Trophoblast cell (in vitro differentiated cells and primary cell): ENCODE results near the gene MGME1.

Source experiments
- DNase-seq, 2 donors: peaks; one replicate each; pipeline ENCODE4 v3.0.0-alpha.2; 2016
- H2AFZ ChIP-seq: 2 replicates; pipeline ENCODE4 v1.6.1; 2013; ENCODE audit warnings: low read length, moderate library complexity, mild to moderate bottlenecking; ENCODE audit not compliant: insufficient read depth, poor library complexity
- H2AK5ac ChIP-seq: 2 replicates; pipeline ENCODE4 v1.6.1; 2013; ENCODE audit warnings: mild to moderate bottlenecking, low read length
- H2BK120ac ChIP-seq: 2 replicates; pipeline ENCODE4 v1.6.1; 2013; ENCODE audit warnings: low read length, mild to moderate bottlenecking, moderate library complexity; ENCODE audit not compliant: insufficient read depth, poor library complexity
- H2BK12ac ChIP-seq: 2 replicates; pipeline ENCODE4 v1.6.1; 2013; ENCODE audit warnings: mild to moderate bottlenecking, low read length, moderate library complexity
- H2BK5ac ChIP-seq: 2 replicates; pipeline ENCODE4 v1.6.1; 2013; ENCODE audit warnings: low read length, low read depth, moderate library complexity, mild to moderate bottlenecking; ENCODE audit not compliant: poor library complexity
- H3K14ac ChIP-seq: 2 replicates; pipeline ENCODE4 v1.6.1; 2013; ENCODE audit warnings: mild to moderate bottlenecking, low read length
- H3K18ac ChIP-seq: 2 replicates; pipeline ENCODE4 v1.6.1; 2013; ENCODE audit warnings: mild to moderate bottlenecking, low read length
- H3K23ac ChIP-seq: 2 replicates; pipeline ENCODE4 v1.6.1; 2013; ENCODE audit warnings: low read length
- H3K27ac ChIP-seq: 2 replicates; pipeline ENCODE4 v1.5.1; 2013; ENCODE audit warnings: low read depth, mild to moderate bottlenecking, inconsistent platforms, low read length, moderate library complexity
- H3K27me3 ChIP-seq: 2 replicates; pipeline ENCODE4 v1.6.1; 2013; ENCODE audit warnings: inconsistent platforms, mild to moderate bottlenecking, low read length, moderate library complexity; ENCODE audit not compliant: insufficient read depth
- H3K36me3 ChIP-seq, 2 experiments: 1 replicate in 1 of 2; 2 replicates in 1 of 2; pipeline ENCODE4 v1.6.1; 2013; ENCODE audit warnings: low read length in 2 of 2, mild to moderate bottlenecking in 2 of 2, moderate library complexity in 1 of 2; ENCODE audit not compliant: insufficient read depth in 2 of 2, control insufficient read depth in 1 of 2
- H3K4ac ChIP-seq: 2 replicates; pipeline ENCODE4 v1.6.1; 2013; ENCODE audit warnings: low read depth, mild to moderate bottlenecking, low read length, moderate library complexity
- H3K4me1 ChIP-seq, 2 experiments: 1 replicate in 1 of 2; 2 replicates in 1 of 2; pipeline ENCODE4 v1.6.1; 2013; ENCODE audit warnings: low read length in 2 of 2, mild to moderate bottlenecking in 2 of 2, moderate library complexity in 1 of 2; ENCODE audit not compliant: insufficient read depth in 2 of 2, control insufficient read depth in 1 of 2
- H3K4me2 ChIP-seq: 2 replicates; pipeline ENCODE4 v1.6.1; 2013; ENCODE audit warnings: inconsistent platforms, mild to moderate bottlenecking, low read length, moderate library complexity
- H3K4me3 ChIP-seq: 2 replicates; pipeline ENCODE4 v1.5.1; 2013; ENCODE audit warnings: mild to moderate bottlenecking, low read depth, low read length, inconsistent platforms
- H3K79me1 ChIP-seq: one replicate; pipeline ENCODE4 v1.6.1; 2013; ENCODE audit warnings: low read length
- H3K79me2 ChIP-seq: 2 replicates; pipeline ENCODE4 v1.6.1; 2013; ENCODE audit warnings: low read length, mild to moderate bottlenecking; ENCODE audit not compliant: control insufficient read depth, insufficient read depth, poor library complexity
- H3K9ac ChIP-seq: 2 replicates; pipeline ENCODE4 v1.6.1; 2013; ENCODE audit warnings: mild to moderate bottlenecking, low read length
- H3K9me3 ChIP-seq: 2 replicates; pipeline ENCODE4 v1.6.1; 2013; ENCODE audit warnings: low read depth, mild to moderate bottlenecking, control low read depth, inconsistent platforms, low read length; ENCODE audit not compliant: insufficient read depth
- H4K12ac ChIP-seq: 2 replicates; pipeline ENCODE4 v1.6.1; 2013; ENCODE audit warnings: low read depth, mild to moderate bottlenecking, low read length, moderate library complexity
- H4K8ac ChIP-seq: 2 replicates; pipeline ENCODE4 v1.6.1; 2013; ENCODE audit warnings: low read depth, mild to moderate bottlenecking, low read length, moderate library complexity
- H4K91ac ChIP-seq: one replicate; pipeline ENCODE4 v1.6.1; 2013; ENCODE audit warnings: low read depth, mild to moderate bottlenecking, low read length, moderate library complexity
- WGBS: extraction: QIAGEN DNeasy Blood & Tissue Kit; methylation state at CpG from one replicate; pipeline ENCODE4 v1.1.7; 2013; ENCODE audit warnings: missing lambda C conversion rate; ENCODE audit not compliant: insufficient read length, insufficient coverage; ENCODE audit errors: extremely low coverage; 5-methylcytosine and 5-hydroxymethylcytosine counted together

The MGME1 gene

DNA sequence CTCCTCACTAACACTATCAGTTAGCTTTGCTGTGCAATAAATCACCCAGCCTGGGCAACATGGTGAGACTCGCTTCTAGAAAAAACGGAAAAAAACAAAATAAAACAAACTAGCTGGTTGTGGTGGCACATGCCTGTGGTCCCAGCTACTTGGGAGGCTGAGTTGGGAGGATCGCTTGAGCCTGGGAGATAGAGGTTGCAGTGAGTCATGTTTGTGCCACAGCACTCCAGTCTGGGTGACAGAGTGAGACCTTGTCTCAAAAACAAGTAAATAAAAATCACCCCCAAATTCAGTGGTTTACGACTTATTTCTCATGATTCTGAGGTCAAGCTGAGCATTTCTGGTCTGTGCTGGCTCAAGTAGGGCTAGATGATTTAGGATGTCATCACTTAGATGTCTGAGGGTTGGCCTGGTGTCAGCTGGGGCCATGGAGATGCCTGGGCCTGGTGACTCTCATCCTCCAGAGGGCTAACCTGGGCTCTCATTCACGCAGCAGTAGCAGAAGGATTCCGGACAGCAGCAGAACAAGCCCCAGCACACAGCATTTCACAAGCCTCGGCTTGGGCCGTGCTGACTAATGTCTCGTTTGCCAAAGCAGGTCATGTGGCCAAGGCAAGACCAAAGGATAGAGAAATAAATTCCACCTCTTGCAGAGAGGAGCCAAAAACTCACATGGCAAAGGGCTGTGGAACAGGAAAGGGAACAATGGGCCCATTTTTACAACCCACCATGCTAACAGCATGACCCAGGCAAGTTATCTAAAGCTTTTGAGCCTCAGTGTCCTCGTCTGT is 32.5 kb downstream of the MGME1 start:
- no peak overlapping the region for H4K12ac ChIP-seq
- no peak overlapping the region for H3K4ac ChIP-seq
- H2AFZ ChIP-seq = no peak overlapping the region
- H3K4me2 ChIP-seq = no peak overlapping the region
- no peak overlapping the region for H3K27ac ChIP-seq
- H2AK5ac ChIP-seq = no peak overlapping the region
- whole genome bisulfite sequencing = no CpG with 5 or more reads among the region's 10 CpGs
- no peak overlapping the region for H3K9ac ChIP-seq
- no peak overlapping the region for H2BK5ac ChIP-seq
- H3K79me1 ChIP-seq = peaks cover 6% of the 10 kb centered on the region
- H3K36me3 ChIP-seq = no peaks in the 10 kb centered on the region
- no peaks in the 10 kb centered on the region for H3K79me2 ChIP-seq
- no peak overlapping the region for H4K8ac ChIP-seq
- no peak overlapping the region for H3K18ac ChIP-seq
- H3K4me3 ChIP-seq = no peak overlapping the region
- H3K14ac ChIP-seq = no peak overlapping the region
- H3K4me1 ChIP-seq = peaks cover 17 to 20% of the 10 kb centered on the region in 2 experiments
- no peaks in the 10 kb centered on the region for H3K9me3 ChIP-seq
- peak; percentile 83 to 89 for DNase-seq
- no peaks in the 10 kb centered on the region for H3K27me3 ChIP-seq
- H3K23ac ChIP-seq = no peak overlapping the region
- H2BK120ac ChIP-seq = no peak overlapping the region
- no peak overlapping the region for H4K91ac ChIP-seq
- H2BK12ac ChIP-seq = no peak overlapping the region

DNA sequence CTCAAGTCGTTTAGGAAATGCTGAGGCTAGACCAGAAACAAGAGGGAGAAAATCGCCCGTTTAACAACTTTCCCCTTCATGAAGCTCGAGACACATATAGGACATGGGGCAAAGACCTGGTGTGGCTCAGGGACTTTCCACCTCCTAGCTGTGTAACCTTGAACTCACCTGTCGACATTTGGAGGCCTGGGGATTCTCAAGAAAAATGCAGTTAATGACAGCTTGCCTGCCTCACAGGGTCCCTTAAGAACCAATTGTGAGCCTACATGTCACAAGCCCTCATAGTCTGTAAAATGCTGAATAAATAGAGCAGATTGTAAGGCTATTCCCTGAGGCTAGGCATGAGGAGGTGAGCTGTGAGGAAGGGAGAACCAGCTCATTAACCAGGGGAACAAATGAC is 35.1 kb downstream of the MGME1 start:
- H4K8ac ChIP-seq = no peak overlapping the region
- H2BK120ac ChIP-seq = no peak overlapping the region
- H3K36me3 ChIP-seq = peaks cover 0 to 2% of the 10 kb centered on the region in 2 experiments
- H2AK5ac ChIP-seq = no peak overlapping the region
- H3K14ac ChIP-seq = no peak overlapping the region
- H3K4ac ChIP-seq = no peak overlapping the region
- H3K79me1 ChIP-seq = peaks cover 6% of the 10 kb centered on the region
- H3K4me2 ChIP-seq = no peak overlapping the region
- DNase-seq = peak; percentile 89 to 90
- no peak overlapping the region for H3K27ac ChIP-seq
- H3K27me3 ChIP-seq = no peaks in the 10 kb centered on the region
- no CpG with 5 or more reads among the region's 5 CpGs for WGBS
- H3K79me2 ChIP-seq = no peaks in the 10 kb centered on the region
- H4K12ac ChIP-seq = no peak overlapping the region
- H3K9me3 ChIP-seq = no peaks in the 10 kb centered on the region
- no peak overlapping the region for H3K18ac ChIP-seq
- H2AFZ ChIP-seq = no peak overlapping the region
- H3K23ac ChIP-seq = no peak overlapping the region
- peaks cover 17 to 20% of the 10 kb centered on the region in 2 experiments for H3K4me1 ChIP-seq
- H2BK5ac ChIP-seq = no peak overlapping the region
- H2BK12ac ChIP-seq = no peak overlapping the region
- no peak overlapping the region for H3K9ac ChIP-seq
- no peak overlapping the region for H3K4me3 ChIP-seq
- H4K91ac ChIP-seq = no peak overlapping the region

DNA sequence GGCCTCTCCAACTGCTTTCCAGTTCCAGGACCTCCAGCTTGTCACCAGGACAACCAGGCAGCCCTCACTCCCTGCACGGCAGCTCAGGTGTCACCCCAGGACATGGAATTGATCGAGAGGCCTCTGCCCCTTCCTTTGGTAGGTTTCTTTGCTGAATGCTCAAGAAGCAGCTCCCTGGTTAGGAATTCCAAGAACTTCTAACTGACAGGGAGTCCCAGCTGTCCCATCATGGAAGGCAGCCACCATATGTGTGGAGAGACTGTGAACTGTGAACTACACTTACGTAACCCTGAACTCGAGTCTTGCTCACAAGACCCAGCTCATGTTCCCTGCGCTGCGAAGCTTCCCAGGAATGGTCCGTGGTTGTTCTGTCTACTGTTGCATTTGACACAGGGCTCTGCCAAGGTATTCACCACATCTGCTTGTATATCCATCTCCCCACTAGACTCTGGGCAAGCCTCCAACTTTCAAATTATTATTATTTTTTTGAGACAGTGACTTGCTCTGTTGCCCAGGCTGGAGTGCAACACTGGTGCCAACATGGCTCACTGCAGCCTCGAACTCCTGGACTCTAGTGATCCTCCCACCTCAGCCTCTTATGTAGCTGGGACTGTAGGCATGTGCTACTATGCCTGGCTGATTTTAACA is 35.7 kb downstream of the MGME1 start:
- peak overlapping the region; percentile 23 for H2BK120ac ChIP-seq
- no CpG with 5 or more reads among the region's 8 CpGs for WGBS

DNA sequence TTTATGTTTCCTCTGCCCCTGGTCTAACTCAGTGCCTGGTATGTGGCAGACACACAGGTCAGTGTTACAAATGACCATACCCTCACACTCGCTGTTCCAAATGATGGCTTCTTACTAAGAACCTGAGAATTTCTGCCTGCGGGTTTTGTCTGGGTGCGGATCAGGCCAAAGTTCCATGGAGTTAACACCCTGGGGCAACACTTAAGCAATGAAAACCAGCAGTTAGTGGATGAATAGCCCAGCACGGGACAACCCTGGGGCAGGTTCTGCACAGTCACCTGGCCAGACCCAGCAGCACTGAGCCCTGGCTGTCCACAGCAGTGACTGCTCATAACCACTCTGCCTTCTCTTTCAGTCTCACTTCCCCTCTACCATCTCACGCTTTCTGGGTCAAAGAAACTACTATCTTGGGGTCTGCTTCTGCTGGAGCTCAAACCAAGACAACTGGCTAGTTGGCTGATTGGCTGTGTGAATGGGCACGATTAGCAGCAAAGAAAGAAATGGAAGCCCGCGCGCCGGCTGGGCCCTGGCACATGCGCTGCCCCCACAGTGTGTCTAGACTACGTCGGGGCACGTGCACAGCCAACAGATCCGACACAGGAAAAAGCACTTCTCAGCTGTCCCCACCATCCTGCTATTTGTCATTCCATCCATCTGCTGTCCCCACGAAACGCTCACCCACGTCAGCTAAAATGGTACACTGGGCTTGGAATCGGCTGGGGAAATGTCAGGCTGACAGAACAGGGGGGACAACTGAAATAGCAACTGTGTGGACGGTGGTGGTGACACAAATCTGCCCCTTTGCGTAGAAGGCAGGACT is 36.6 kb downstream of the MGME1 start:
- Histone ChIP-seq H3K4me2 (no peak overlapping the region), H4K12ac (no peak overlapping the region), H2AFZ (no peak overlapping the region), H3K79me1 (peaks cover 6% of the 10 kb centered on the region), H3K9me3 (no peaks in the 10 kb centered on the region), H3K36me3 (peaks cover 0 to 2% of the 10 kb centered on the region in 2 experiments), H2BK12ac (no peak overlapping the region), H4K91ac (no peak overlapping the region), H3K4me3 (no peak overlapping the region), H3K4me1 (peaks cover 17 to 20% of the 10 kb centered on the region in 2 experiments), H2BK5ac (no peak overlapping the region), H3K18ac (no peak overlapping the region), H2BK120ac (peak overlapping the region; percentile 2), H2AK5ac (no peak overlapping the region), H3K79me2 (no peaks in the 10 kb centered on the region), H3K4ac (no peak overlapping the region), H3K23ac (no peak overlapping the region), H3K27ac (peak overlapping the region; percentile 9), H3K14ac (no peak overlapping the region), H3K27me3 (no peaks in the 10 kb centered on the region), H4K8ac (no peak overlapping the region), H3K9ac (no peak overlapping the region)
- WGBS = no CpG with 5 or more reads among the region's 21 CpGs
- DNase-seq = peak; percentile 99 to 100

More for the DNA sequence above, 35.7 kb downstream of the MGME1 start:
- no peaks in the 10 kb centered on the region for H3K27me3 ChIP-seq
- H4K91ac ChIP-seq = peak overlapping the region; percentile 48
- no peak overlapping the region for H3K27ac ChIP-seq
- no peak overlapping the region for H2AFZ ChIP-seq
- no peak overlapping the region for H3K4me3 ChIP-seq
- H3K23ac ChIP-seq = no peak overlapping the region
- H4K12ac ChIP-seq = no peak overlapping the region
- peaks cover 0 to 2% of the 10 kb centered on the region in 2 experiments for H3K36me3 ChIP-seq
- H3K79me1 ChIP-seq = peaks cover 6% of the 10 kb centered on the region
- DNase-seq = peak; percentile 80 to 89
- H3K4ac ChIP-seq = no peak overlapping the region
- H3K9ac ChIP-seq = no peak overlapping the region
- H2BK12ac ChIP-seq = no peak overlapping the region
- no peak overlapping the region for H2AK5ac ChIP-seq
- H3K4me2 ChIP-seq = no peak overlapping the region
- no peak overlapping the region for H3K18ac ChIP-seq
- H3K79me2 ChIP-seq = no peaks in the 10 kb centered on the region
- no peak overlapping the region for H4K8ac ChIP-seq
- H3K14ac ChIP-seq = peak overlapping the region; percentile 48
- peaks cover 17 to 20% of the 10 kb centered on the region in 2 experiments for H3K4me1 ChIP-seq
- no peaks in the 10 kb centered on the region for H3K9me3 ChIP-seq
- H2BK5ac ChIP-seq = no peak overlapping the region
